Brain microvascular endothelial cell (primary cell): Measurements from ENCODE around the gene SFMBT2.

ENCODE experiments used
- DNase-seq: peaks from one replicate; pipeline ENCODE4 v3.0.0-alpha.2; 2020
- H3K27ac ChIP-seq: fragments of 250-450 bp; sonication (Bioruptor Pico); 2 replicates; pipeline ENCODE4 v1.5.1; 2020; ENCODE audit warnings: mild to moderate bottlenecking, moderate library complexity
- H3K27me3 ChIP-seq: fragments of 250-450 bp; sonication (Bioruptor Pico); replicated peaks from 2 replicates; pipeline ENCODE4 v1.5.1; 2020; ENCODE audit warnings: mild to moderate bottlenecking
- H3K36me3 ChIP-seq: fragments of 250-450 bp; sonication (Bioruptor Pico); replicated peaks from 2 replicates; pipeline ENCODE4 v1.5.1; 2020; ENCODE audit warnings: mild to moderate bottlenecking
- H3K4me3 ChIP-seq: 2 replicates; pipeline ENCODE4 v1.5.1; 2011; ENCODE audit warnings: low read depth, mild to moderate bottlenecking, control low read depth, low read length, moderate library complexity
- in situ Hi-C: cut with HindIII; loops from 2 replicates; pipeline ENCODE4 v1.10.0; 2017; ENCODE audit warnings: low sequenced_read_pairs, low pct_ligation_motif_present
- TF ChIP-seq, protein P1 (sequence below): IDR thresholded peaks from 2 replicates; pipeline ENCODE4 v1.5.1; 2011; ENCODE audit warnings: low read depth, mild to moderate bottlenecking, moderate library complexity, low read length, control low read depth, inconsistent platforms; ENCODE audit errors: missing control alignments

SFMBT2 gene

DNA sequence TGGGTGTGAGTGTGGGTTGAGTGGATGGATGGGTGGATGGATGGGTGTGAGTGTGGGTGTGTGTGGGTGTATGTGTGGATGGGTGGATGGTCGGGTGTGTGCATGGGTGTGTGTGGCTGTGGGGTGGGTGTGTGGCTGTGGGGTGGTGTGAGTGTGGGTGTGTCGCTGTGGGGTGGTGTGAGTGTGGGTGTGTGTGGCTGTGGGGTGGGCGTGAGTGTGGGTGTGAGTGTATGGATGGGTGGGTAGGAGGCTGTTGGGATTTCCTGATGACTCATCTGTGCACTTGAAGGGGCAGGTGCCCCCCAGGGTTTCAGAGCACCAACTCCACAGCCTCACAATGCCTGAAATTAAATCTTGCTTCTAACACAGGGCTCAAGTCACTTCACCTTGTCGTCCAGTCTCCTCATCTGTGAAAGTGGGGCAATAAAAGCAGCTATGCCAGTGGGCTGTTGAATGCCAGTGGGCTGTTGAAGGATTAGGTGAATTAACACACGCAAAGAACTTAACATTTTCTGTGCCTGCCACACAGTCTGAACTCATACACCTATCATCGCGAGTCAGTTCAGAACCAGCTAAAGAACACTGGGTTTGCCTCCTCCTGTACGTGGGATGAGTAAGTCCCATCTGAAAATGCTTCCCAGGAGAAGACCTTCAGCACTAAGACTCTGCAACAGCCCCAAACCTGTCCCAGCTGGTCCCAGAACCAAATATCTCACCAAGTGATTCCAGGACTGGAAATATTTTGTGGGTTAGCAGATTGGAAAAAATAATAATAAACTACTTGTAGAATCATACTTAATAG is 32.0 kb downstream of the SFMBT2 start:
- in situ Hi-C loops: no loop called here
- Histone ChIP-seq H3K27ac (no peak overlapping the region), H3K27me3 (no peaks in the 10 kb centered on the region), H3K4me3 (no peak overlapping the region), H3K36me3 (no peaks in the 10 kb centered on the region)
- TF ChIP-seq, protein P1, sequence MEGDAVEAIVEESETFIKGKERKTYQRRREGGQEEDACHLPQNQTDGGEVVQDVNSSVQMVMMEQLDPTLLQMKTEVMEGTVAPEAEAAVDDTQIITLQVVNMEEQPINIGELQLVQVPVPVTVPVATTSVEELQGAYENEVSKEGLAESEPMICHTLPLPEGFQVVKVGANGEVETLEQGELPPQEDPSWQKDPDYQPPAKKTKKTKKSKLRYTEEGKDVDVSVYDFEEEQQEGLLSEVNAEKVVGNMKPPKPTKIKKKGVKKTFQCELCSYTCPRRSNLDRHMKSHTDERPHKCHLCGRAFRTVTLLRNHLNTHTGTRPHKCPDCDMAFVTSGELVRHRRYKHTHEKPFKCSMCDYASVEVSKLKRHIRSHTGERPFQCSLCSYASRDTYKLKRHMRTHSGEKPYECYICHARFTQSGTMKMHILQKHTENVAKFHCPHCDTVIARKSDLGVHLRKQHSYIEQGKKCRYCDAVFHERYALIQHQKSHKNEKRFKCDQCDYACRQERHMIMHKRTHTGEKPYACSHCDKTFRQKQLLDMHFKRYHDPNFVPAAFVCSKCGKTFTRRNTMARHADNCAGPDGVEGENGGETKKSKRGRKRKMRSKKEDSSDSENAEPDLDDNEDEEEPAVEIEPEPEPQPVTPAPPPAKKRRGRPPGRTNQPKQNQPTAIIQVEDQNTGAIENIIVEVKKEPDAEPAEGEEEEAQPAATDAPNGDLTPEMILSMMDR: no peak
- no peak for DNase-seq

DNA sequence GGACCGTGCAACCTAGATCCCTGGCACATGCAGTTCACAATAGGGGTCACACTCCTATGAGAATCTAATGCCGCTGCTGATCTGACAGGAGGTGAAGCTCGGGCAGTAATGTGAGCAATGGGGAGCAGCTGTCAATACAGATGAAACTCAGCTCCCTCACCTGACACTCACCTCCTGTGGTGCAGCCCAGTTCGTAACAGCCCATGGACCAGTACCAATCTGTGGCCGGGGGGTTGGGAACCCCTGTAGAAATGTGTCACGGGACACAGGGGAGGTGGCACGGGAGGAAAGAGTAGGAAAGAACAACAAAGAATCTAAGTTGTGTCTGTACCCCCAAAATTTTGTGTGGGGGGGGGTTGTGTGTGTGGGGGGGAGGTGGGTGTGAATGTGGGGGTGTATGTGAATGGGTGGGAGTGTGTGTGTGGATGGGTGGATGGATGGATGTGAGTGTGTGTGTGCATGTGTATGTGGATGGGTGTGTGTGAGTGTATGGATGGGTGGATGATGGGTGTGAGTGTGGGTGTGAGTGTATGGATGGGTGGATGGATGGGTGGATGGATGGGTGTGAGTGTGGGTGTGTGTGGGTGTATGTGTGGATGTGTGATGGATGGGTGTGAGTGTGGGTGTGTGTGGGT is 33.1 kb downstream of the SFMBT2 start:
- Histone ChIP-seq H3K27ac (no peak overlapping the region), H3K36me3 (no peaks in the 10 kb centered on the region), H3K27me3 (no peaks in the 10 kb centered on the region), H3K4me3 (no peak overlapping the region)
- TF ChIP-seq, protein P1: no peak
- no peak for DNase-seq
- in situ Hi-C loops: no loop called here

DNA sequence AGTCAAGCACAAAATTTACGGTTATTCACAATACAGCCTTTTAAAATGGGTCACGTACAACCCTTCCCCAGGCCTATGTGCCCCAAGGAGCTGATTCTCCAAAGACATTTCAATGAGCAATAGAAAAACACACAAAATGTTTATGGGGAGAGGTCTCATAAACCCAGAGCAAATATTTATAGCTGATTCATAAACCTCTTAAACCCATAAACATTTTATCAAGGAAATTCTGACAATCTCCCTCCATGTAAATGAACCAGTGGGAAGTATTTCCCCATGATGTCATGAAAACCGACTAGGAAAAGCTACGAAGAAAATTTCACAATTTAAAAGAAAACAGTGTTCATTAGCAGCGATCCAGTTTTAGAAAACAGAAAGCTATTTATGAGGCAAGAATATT is 36.0 kb downstream of the SFMBT2 start:
- DNase-seq: no peak
- H3K27me3 ChIP-seq: no peaks in the 10 kb centered on the region
- in situ Hi-C loops: no loop called here
- no peak overlapping the region for H3K4me3 ChIP-seq
- H3K36me3 ChIP-seq: no peaks in the 10 kb centered on the region
- H3K27ac ChIP-seq: no peak overlapping the region
- TF ChIP-seq, protein P1: no peak

DNA sequence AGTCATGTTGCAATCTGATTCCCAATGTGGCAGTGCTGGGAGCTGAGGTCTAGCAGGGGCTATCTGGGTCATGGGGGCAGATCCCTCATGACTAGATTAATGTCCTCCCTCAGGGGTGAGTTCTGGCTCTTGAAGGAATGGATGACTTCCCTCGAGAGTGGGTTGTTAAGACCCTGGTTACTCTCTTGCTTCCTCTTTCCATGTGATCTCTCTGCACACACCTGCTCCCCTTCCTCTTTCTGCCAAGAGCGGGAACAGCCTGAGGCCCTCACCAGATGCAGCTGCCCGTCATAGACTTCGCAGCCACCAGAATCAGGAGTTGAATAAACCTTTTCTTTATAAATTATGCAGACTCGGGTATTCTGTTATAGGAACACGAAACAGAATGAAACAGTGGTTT is 37.8 kb downstream of the SFMBT2 start:
- TF ChIP-seq, protein P1: no peak
- in situ Hi-C loops: no loop called here
- H3K4me3 ChIP-seq: no peak overlapping the region
- H3K27ac ChIP-seq: no peak overlapping the region
- H3K27me3 ChIP-seq: no peaks in the 10 kb centered on the region
- H3K36me3 ChIP-seq: no peaks in the 10 kb centered on the region
- DNase-seq: no peak

DNA sequence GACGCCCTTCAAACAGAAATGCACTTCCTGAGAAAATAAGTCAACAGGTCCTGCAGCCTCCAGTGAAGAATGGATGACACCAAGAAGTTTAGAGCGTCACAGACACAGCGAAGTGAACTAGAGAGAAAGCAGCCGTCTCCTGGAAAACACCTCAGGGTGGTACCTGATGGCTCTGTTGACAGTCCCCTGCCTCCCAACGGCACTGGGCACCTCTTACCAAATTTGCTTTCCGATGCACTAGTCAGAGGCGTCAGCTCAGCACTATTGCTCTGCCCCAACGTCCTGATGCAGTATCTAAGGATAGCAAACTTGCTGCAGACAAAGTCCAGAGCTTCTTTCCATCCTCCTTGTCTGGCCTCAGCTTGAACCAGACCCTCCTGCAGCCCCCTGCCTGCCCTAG is 38.3 kb downstream of the SFMBT2 start:
- H3K27ac ChIP-seq: no peak overlapping the region
- no peak overlapping the region for H3K4me3 ChIP-seq
- H3K36me3 ChIP-seq: no peaks in the 10 kb centered on the region
- TF ChIP-seq, protein P1: no peak
- in situ Hi-C loops: no loop called here
- no peaks in the 10 kb centered on the region for H3K27me3 ChIP-seq
- no peak for DNase-seq
